HG02973 (cell line): Measurements from ENCODE around the gene TAB2.
A peak's percentile ranks its signal among the peaks of the same experiment; 100 is the strongest.
"Not testable (repeated sequence)": the region's sequence is repeated elsewhere in the genome, so short reads cannot be mapped to it uniquely, and the experiment has no call there.

Source experiments
- ATAC-seq: cut with Tn5 transposase; IDR thresholded peaks from one replicate; pipeline ENCODE4 v1.9.1; 2021; ENCODE audit warnings: moderate library complexity; ENCODE audit not compliant: unreplicated experiment

TAB2 gene

GRCh38 chr6:149438855-149439254 is 121.3 kb downstream of the TAB2 start:
- ATAC-seq, result peak; percentile 61

GRCh38 chr6:149439626-149440025 is 122.1 kb downstream of the TAB2 start:
- no peak for ATAC-seq

- ATAC-seq, result no peak
Measured at GRCh38 chr6:149440735-149441671, 123.5 kb downstream of the TAB2 start.

GRCh38 chr6:149441740-149442139 is 124.2 kb downstream of the TAB2 start:
- ATAC-seq, result no peak

GRCh38 chr6:149443411-149444181 is 126.1 kb downstream of the TAB2 start:
- ATAC-seq, result no peak

- ATAC-seq, result not testable (repeated sequence)
Measured at GRCh38 chr6:149444360-149445094, 127.0 kb downstream of the TAB2 start.

- no peak for ATAC-seq
Measured at GRCh38 chr6:149445095-149445466, 127.6 kb downstream of the TAB2 start.

GRCh38 chr6:149445573-149445972 is 128.1 kb downstream of the TAB2 start:
- ATAC-seq, result no peak

GRCh38 chr6:149446791-149447376 is 129.4 kb downstream of the TAB2 start:
- no peak for ATAC-seq

GRCh38 chr6:149448821-149449453 is 131.4 kb downstream of the TAB2 start:
- ATAC-seq, result no peak

- ATAC-seq, result no peak
Measured at GRCh38 chr6:149449831-149450678, 132.5 kb downstream of the TAB2 start.

GRCh38 chr6:149450679-149451375 is 133.3 kb downstream of the TAB2 start:
- no peak for ATAC-seq

- no peak for ATAC-seq
Measured at GRCh38 chr6:149451376-149452036, 134.0 kb downstream of the TAB2 start.

- no peak for ATAC-seq
Measured at GRCh38 chr6:149452037-149452939, 134.8 kb downstream of the TAB2 start.

GRCh38 chr6:149453597-149454345 is 136.3 kb downstream of the TAB2 start:
- no peak for ATAC-seq

GRCh38 chr6:149454346-149454848 is 136.9 kb downstream of the TAB2 start:
- ATAC-seq, result no peak
